ENCODE results near the gene ZSWIM5. TPM values are rescaled to one million over a fixed set of nuclear protein-coding genes. Genes with fewer than 3 reads are reported as not detected.
"Not testable (repeated sequence)": the region's sequence is repeated elsewhere in the genome, so short reads cannot be mapped to it uniquely, and the experiment has no call there.

ZSWIM5 gene
- total and polyA plus RNA-seq, 4 donors = 0.67 to 2.9 (median 1.3) TPM

GRCh38 chr1:45002650-45003645, 203.5 kb downstream of the ZSWIM5 start:
- Histone ChIP-seq H3K9me3 (ENCODE audit: control insufficient read depth in 4 of 4, low read length in 3 of 4) (no peaks in the 10 kb centered on the region), H3K27ac (ENCODE audit: low read depth in 1 of 2, low read length in 2 of 2) (no peak overlapping the region), H3K9ac (ENCODE audit: low read depth in 1 of 2, low read length in 2 of 2) (no peak overlapping the region), H3K36me3 (ENCODE audit: control insufficient read depth in 4 of 4, insufficient read depth in 3 of 4, low read depth in 1 of 4, low read length in 3 of 4) (peaks cover 31 to 58% (median 48%) of the 10 kb centered on the region in 4 donors), H3K4me1 (ENCODE audit: control insufficient read depth in 4 of 4, insufficient read depth in 4 of 4, low read length in 3 of 4) (peaks cover 0 to 4% (median 2%) of the 10 kb centered on the region in 4 donors), H3K27me3 (ENCODE audit: control insufficient read depth in 4 of 4, insufficient read depth in 4 of 4, low read length in 3 of 4) (no peaks in the 10 kb centered on the region), H3K4me3 (ENCODE audit: low read depth in 1 of 3, low read length in 3 of 3) (no peak overlapping the region)
- DNase-seq (ENCODE audit: low spot score) = no peak
- WGBS = 94% methylated on average over 17 of the region's 17 CpGs
- TF ChIP-seq GABPA (IDR thresholded peaks at IDR 0.05 in 1 of 2, conservative IDR thresholded peaks at IDR 0.05 in 1 of 2) (no peak), HNF4A (conservative IDR thresholded peaks at IDR 0.05) (no peak), EGR1 (IDR thresholded peaks at IDR 0.05; ENCODE audit: low read depth in 2 of 2) (no peak), HNF4G (IDR thresholded peaks at IDR 0.05) (no peak), RXRA (IDR thresholded peaks at IDR 0.05) (no peak), NR2F2 (IDR thresholded peaks at IDR 0.05) (no peak), YY1 (IDR thresholded peaks at IDR 0.05) (no peak), MAX (IDR thresholded peaks at IDR 0.05) (no peak), ZBTB33 (IDR thresholded peaks at IDR 0.05) (no peak), ATF3 (IDR thresholded peaks at IDR 0.05) (no peak), TAF1 (conservative IDR thresholded peaks at IDR 0.05) (no peak), CTCF (IDR thresholded peaks at IDR 0.05; ENCODE audit: low read depth, low read length, missing input control) (no peak), REST (IDR thresholded peaks at IDR 0.05) (no peak), FOXA1 (IDR thresholded peaks at IDR 0.05) (no peak), RAD21 (IDR thresholded peaks at IDR 0.05) (no peak), FOXA2 (IDR thresholded peaks at IDR 0.05) (no peak), JUND (IDR thresholded peaks at IDR 0.05) (no peak)

- H3K27ac ChIP-seq (ENCODE audit: low read depth in 1 of 2, low read length in 2 of 2) = not testable (repeated sequence)
These were observed 204.8 kb downstream of the ZSWIM5 start for GRCh38 chr1:45001576-45001975.

More at GRCh38 chr1:45001576-45001975, 204.8 kb downstream of the ZSWIM5 start:
- H3K36me3 ChIP-seq (ENCODE audit: control insufficient read depth in 4 of 4, insufficient read depth in 3 of 4, low read depth in 1 of 4, low read length in 3 of 4) = peaks cover 25 to 44% (median 34%) of the 10 kb centered on the region in 4 donors
- H3K9ac ChIP-seq (ENCODE audit: low read depth in 1 of 2, low read length in 2 of 2); H3K4me3 ChIP-seq (ENCODE audit: low read depth in 1 of 3, low read length in 3 of 3); H3K27me3 ChIP-seq (ENCODE audit: control insufficient read depth in 4 of 4, insufficient read depth in 4 of 4, low read length in 3 of 4); H3K4me1 ChIP-seq (ENCODE audit: control insufficient read depth in 4 of 4, insufficient read depth in 4 of 4, low read length in 3 of 4); H3K9me3 ChIP-seq (ENCODE audit: control insufficient read depth in 4 of 4, low read length in 3 of 4); DNase-seq (ENCODE audit: low spot score): not testable (repeated sequence)
- 91% methylated on average over 8 of the region's 8 CpGs for WGBS

All from liver (tissue), 9 donors.